ENCODE measurements around the gene SMCO2. TPM values are rescaled to one million over a fixed set of nuclear protein-coding genes. Genes with fewer than 3 reads are reported as not detected.

Gene SMCO2
- total RNA-seq, 2 donors from 2014 or later = 0.31 to 1.0 TPM

DNA sequence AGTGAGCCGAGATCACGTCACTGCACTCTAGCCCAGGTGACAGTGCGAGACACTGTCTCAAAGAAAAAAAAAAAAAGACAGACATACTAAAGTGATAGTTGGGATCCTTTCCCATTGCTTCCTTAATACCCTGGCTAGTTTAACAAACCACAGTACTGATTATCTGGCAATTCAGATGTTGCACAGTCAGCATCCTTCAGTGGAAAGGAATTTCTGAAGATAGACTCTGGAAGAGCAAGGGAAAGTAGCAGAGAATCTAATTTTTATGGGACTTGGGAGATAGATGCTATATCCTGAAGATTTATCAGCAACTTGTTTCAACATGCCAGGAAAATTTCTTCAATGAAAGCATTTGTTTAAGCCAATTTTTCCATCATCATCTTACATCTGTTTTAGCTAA lies 71.0 kb downstream of the SMCO2 start:
- H3K4me3 Mint-ChIP-seq = no peak overlapping the region
- Histone ChIP-seq H3K27me3 (ENCODE audit: control insufficient read depth, insufficient read depth, low read length, poor library complexity, severe bottlenecking) (no peaks in the 10 kb centered on the region), H3K9ac (ENCODE audit: extremely low read depth, low read length, poor library complexity, severe bottlenecking) (no peak overlapping the region), H3K4me1 (ENCODE audit: control insufficient read depth, insufficient read depth, low read length) (peaks cover 14% of the 10 kb centered on the region), H3K4me3 (ENCODE audit: low read length) (no peak overlapping the region), H3K27ac (ENCODE audit: low read depth, low read length) (no peak overlapping the region), H3K9me3 (ENCODE audit: control insufficient read depth, low read length) (no peaks in the 10 kb centered on the region), H3K36me3 (ENCODE audit: control insufficient read depth, insufficient read depth, low read length) (no peaks in the 10 kb centered on the region)
- WGBS, 2 experiments (ENCODE audit: insufficient coverage in 1 of 2, insufficient read length in 1 of 2) = 88% methylated on average over 3 of the region's 3 CpGs; no CpG with 5 or more reads in 1 of the 2 experiments
- H3K27ac Mint-ChIP-seq = no peak overlapping the region
- no peaks in the 10 kb centered on the region for H3K36me3 Mint-ChIP-seq (ENCODE audit: low read depth)
- no peaks in the 10 kb centered on the region for H3K27me3 Mint-ChIP-seq (ENCODE audit: insufficient read depth)
- TF ChIP-seq CTCF (conservative IDR thresholded peaks at IDR 0.05) = no peak
- H3K9me3 Mint-ChIP-seq = no peaks in the 10 kb centered on the region
- H3K4me1 Mint-ChIP-seq = peaks cover 31% of the 10 kb centered on the region
- no peak for DNase-seq

GRCh38 chr12:27517961-27518665 lies 71.6 kb downstream of the SMCO2 start:
- no peak for DNase-seq
- Mint-ChIP-seq H3K9me3 (no peaks in the 10 kb centered on the region), H3K27me3 (ENCODE audit: insufficient read depth) (no peaks in the 10 kb centered on the region), H3K4me1 (peaks cover 36% of the 10 kb centered on the region), H3K4me3 (no peak overlapping the region), H3K27ac (no peak overlapping the region), H3K36me3 (ENCODE audit: low read depth) (no peaks in the 10 kb centered on the region)
- Histone ChIP-seq H3K9me3 (ENCODE audit: control insufficient read depth, low read length) (no peaks in the 10 kb centered on the region), H3K27me3 (ENCODE audit: control insufficient read depth, insufficient read depth, low read length, poor library complexity, severe bottlenecking) (no peaks in the 10 kb centered on the region), H3K4me1 (ENCODE audit: control insufficient read depth, insufficient read depth, low read length) (peaks cover 15% of the 10 kb centered on the region), H3K4me3 (ENCODE audit: low read length) (no peak overlapping the region), H3K36me3 (ENCODE audit: control insufficient read depth, insufficient read depth, low read length) (no peaks in the 10 kb centered on the region), H3K9ac (ENCODE audit: extremely low read depth, low read length, poor library complexity, severe bottlenecking) (no peak overlapping the region), H3K27ac (ENCODE audit: low read depth, low read length) (no peak overlapping the region)
- 89 to 94% methylated on average over 6 of the region's 7 CpGs for WGBS, 2 experiments (ENCODE audit: insufficient coverage in 1 of 2, insufficient read length in 1 of 2)
- no peak for TF ChIP-seq CTCF (conservative IDR thresholded peaks at IDR 0.05)

- Histone ChIP-seq H3K4me1 (ENCODE audit: control insufficient read depth, insufficient read depth, low read length) (peaks cover 15% of the 10 kb centered on the region), H3K27ac (ENCODE audit: low read depth, low read length) (no peak overlapping the region), H3K36me3 (ENCODE audit: control insufficient read depth, insufficient read depth, low read length) (peaks cover under 1% of the 10 kb centered on the region), H3K9ac (ENCODE audit: extremely low read depth, low read length, poor library complexity, severe bottlenecking) (no peak overlapping the region), H3K9me3 (ENCODE audit: control insufficient read depth, low read length) (no peaks in the 10 kb centered on the region), H3K27me3 (ENCODE audit: control insufficient read depth, insufficient read depth, low read length, poor library complexity, severe bottlenecking) (no peaks in the 10 kb centered on the region), H3K4me3 (ENCODE audit: low read length) (peak overlapping the region; percentile 59)
- Mint-ChIP-seq H3K4me1 (peaks cover 45% of the 10 kb centered on the region), H3K36me3 (ENCODE audit: low read depth) (no peaks in the 10 kb centered on the region), H3K27ac (peak overlapping the region; percentile 56), H3K9me3 (no peaks in the 10 kb centered on the region), H3K27me3 (ENCODE audit: insufficient read depth) (no peaks in the 10 kb centered on the region), H3K4me3 (peak overlapping the region; percentile 21)
- TF ChIP-seq CTCF (conservative IDR thresholded peaks at IDR 0.05) = no peak
- WGBS, 2 experiments (ENCODE audit: insufficient coverage in 1 of 2, insufficient read length in 1 of 2) = 22 to 36% methylated on average over 1 to 4 of the region's 4 CpGs
- peak; percentile 88 for DNase-seq
Measured at GRCh38 chr12:27521066-27521465, 74.5 kb downstream of the SMCO2 start.

All from endodermal cell (in vitro differentiated cells).